NCI-H526 (cell line): ENCODE measurements around the gene ADAMTS15.
A peak's percentile ranks its signal among the peaks of the same experiment; 100 is the strongest.

Source experiments
- DNase-seq, 2 experiments: peaks; one replicate each; lab custom pipeline; 2025; lab: John Stamatoyannopoulos, UW

The ADAMTS15 gene

GRCh38 chr11:130511765-130512164 is 63.3 kb downstream of the ADAMTS15 start:
- DNase-seq: no peak

GRCh38 chr11:130512662-130513061 is 64.2 kb downstream of the ADAMTS15 start:
- DNase-seq: no peak

- DNase-seq: peak in 1 of 2 experiments; percentile 40
These were observed 64.7 kb downstream of the ADAMTS15 start for GRCh38 chr11:130513132-130513531.

GRCh38 chr11:130514316-130514715 is 65.9 kb downstream of the ADAMTS15 start:
- no peak for DNase-seq

- no peak for DNase-seq
These were observed 66.4 kb downstream of the ADAMTS15 start for GRCh38 chr11:130514851-130515250.

- DNase-seq: no peak
These were observed 67.5 kb downstream of the ADAMTS15 start for GRCh38 chr11:130515829-130516553.

- DNase-seq: no peak
These were observed 68.4 kb downstream of the ADAMTS15 start for GRCh38 chr11:130516554-130517505.

- DNase-seq: no peak
These were observed 69.8 kb downstream of the ADAMTS15 start for GRCh38 chr11:130518164-130518680.

- DNase-seq: no peak
These were observed 70.9 kb downstream of the ADAMTS15 start for GRCh38 chr11:130519128-130519932.

- DNase-seq: no peak
These were observed 71.8 kb downstream of the ADAMTS15 start for GRCh38 chr11:130520271-130520671.

- DNase-seq: no peak
These were observed 74.0 kb downstream of the ADAMTS15 start for GRCh38 chr11:130522284-130522961.

GRCh38 chr11:130523166-130523565 is 74.7 kb downstream of the ADAMTS15 start:
- DNase-seq: no peak

- no peak for DNase-seq
These were observed 75.2 kb downstream of the ADAMTS15 start for GRCh38 chr11:130523609-130524008.

GRCh38 chr11:130524132-130524790 is 75.8 kb downstream of the ADAMTS15 start:
- no peak for DNase-seq

GRCh38 chr11:130525307-130525706 is 76.9 kb downstream of the ADAMTS15 start:
- DNase-seq: no peak
